Stimulated activated CD4-positive, alpha-beta T cell treated with anti-CD3 and anti-CD28 coated beads, TNF-alpha, amount 100 ng/mL, for 4 hours (primary cell): Measurements from ENCODE around the gene HLA-DQA1.
"Not testable (repeated sequence)": the region's sequence is repeated elsewhere in the genome, so short reads cannot be mapped to it uniquely, and the experiment has no call there.

Experiments
- DNase-seq, 3 experiments: peaks; one replicate each; pipeline ENCODE4 v3.0.0-alpha.2; 2020; ENCODE audit warnings: low read depth in 3 of 3

Gene HLA-DQA1

GRCh38 chr6:32658268-32658897 is 21.2 kb downstream of the HLA-DQA1 start:
- no peak for DNase-seq

GRCh38 chr6:32659856-32660595 is 22.8 kb downstream of the HLA-DQA1 start:
- DNase-seq: no peak

GRCh38 chr6:32662099-32662498 is 24.9 kb downstream of the HLA-DQA1 start:
- DNase-seq: no peak

- no peak for DNase-seq
Observed at GRCh38 chr6:32662836-32663235, 25.6 kb downstream of the HLA-DQA1 start.

- DNase-seq: no peak
Observed at GRCh38 chr6:32664354-32664753, 27.1 kb downstream of the HLA-DQA1 start.

- DNase-seq: peak in 2 of 3 experiments; percentile 7 to 17
Observed at GRCh38 chr6:32664827-32665362, 27.7 kb downstream of the HLA-DQA1 start.

GRCh38 chr6:32665661-32666060 is 28.5 kb downstream of the HLA-DQA1 start:
- DNase-seq: no peak

GRCh38 chr6:32666420-32667300 is 29.5 kb downstream of the HLA-DQA1 start, which contains the start of gene HLA-DQB1:
TSS of gene HLA-DQB1 (minus strand) at chr6:32666657. CDS start at chr6:32666607, 50 bp downstream.
- DNase-seq: peak in 2 of 3 experiments; percentile 10 to 31

- peak in 2 of 3 experiments; percentile 12 to 29 for DNase-seq
Observed at GRCh38 chr6:32668226-32668747, 31.1 kb downstream of the HLA-DQA1 start.

GRCh38 chr6:32669240-32669639 is 32.0 kb downstream of the HLA-DQA1 start:
- no peak for DNase-seq

GRCh38 chr6:32669893-32670292 is 32.7 kb downstream of the HLA-DQA1 start:
- no peak for DNase-seq

- DNase-seq: not testable (repeated sequence)
Observed at GRCh38 chr6:32671908-32672307, 34.7 kb downstream of the HLA-DQA1 start.

- DNase-seq: not testable (repeated sequence)
Observed at GRCh38 chr6:32674123-32674522, 36.9 kb downstream of the HLA-DQA1 start.

- no peak for DNase-seq
Observed at GRCh38 chr6:32679492-32679891, 42.3 kb downstream of the HLA-DQA1 start.

- DNase-seq: no peak
Observed at GRCh38 chr6:32680055-32680454, 42.8 kb downstream of the HLA-DQA1 start.

- DNase-seq: no peak
Observed at GRCh38 chr6:32684246-32684645, 47.0 kb downstream of the HLA-DQA1 start.

- DNase-seq: no peak
Observed at GRCh38 chr6:32685603-32686002, 48.4 kb downstream of the HLA-DQA1 start.

- no peak for DNase-seq
Observed at GRCh38 chr6:32689531-32690501, 52.6 kb downstream of the HLA-DQA1 start.

GRCh38 chr6:32692019-32692418 is 54.8 kb downstream of the HLA-DQA1 start:
- DNase-seq: peak in 2 of 3 experiments; percentile 21 to 44
